Right forelimb (tissue), 1 donor: ENCODE measurements around the gene PYGO2.
"Not testable (repeated sequence)": the region's sequence is repeated elsewhere in the genome, so short reads cannot be mapped to it uniquely, and the experiment has no call there.

Experiments used
- DNase-seq: peaks from one replicate; pipeline ENCODE4 v3.0.0-alpha.2; 2018

Gene PYGO2

DNA sequence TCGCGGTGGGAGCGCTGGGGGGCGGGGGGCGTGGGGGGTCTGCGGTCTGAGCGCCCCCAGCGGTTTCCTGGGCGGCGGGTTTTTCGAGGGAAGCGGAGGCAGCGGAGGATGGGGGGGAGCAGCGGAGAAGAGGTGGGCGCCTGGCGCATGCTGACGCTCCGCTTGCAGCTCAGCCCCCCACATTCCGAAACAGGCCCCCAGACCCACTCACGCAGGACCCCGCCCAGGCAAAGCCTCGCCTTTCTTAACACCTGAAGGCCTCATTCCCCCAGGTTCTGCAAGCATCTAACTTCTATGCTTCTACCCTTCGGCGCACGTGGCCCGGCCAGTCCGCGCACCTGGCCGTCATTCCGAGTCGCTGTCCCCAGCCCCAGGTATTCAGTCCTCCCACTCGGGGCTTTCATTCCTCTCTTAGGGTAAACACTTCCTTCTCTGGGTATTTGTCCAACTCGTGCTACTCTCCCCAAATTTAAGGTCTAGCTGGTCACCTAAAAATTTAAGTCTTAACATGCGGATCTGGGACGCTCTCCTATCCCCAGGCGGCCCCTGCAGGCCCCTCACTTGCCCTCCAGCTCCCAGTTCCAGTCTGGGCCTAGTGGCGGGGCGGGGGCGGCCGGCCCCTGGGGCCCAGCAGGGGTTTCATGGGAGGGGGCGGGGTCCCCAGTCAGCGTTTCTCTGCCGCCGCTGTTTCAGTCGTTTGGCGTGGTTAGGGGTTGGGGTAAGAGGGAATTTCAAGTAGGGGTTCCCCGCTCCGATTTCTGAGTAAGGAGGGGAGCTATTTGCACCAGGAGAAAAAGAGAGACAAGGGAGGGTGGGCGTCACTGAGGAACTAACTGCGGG is 38.2 kb upstream of the PYGO2 start:
- DNase-seq: no peak

DNA sequence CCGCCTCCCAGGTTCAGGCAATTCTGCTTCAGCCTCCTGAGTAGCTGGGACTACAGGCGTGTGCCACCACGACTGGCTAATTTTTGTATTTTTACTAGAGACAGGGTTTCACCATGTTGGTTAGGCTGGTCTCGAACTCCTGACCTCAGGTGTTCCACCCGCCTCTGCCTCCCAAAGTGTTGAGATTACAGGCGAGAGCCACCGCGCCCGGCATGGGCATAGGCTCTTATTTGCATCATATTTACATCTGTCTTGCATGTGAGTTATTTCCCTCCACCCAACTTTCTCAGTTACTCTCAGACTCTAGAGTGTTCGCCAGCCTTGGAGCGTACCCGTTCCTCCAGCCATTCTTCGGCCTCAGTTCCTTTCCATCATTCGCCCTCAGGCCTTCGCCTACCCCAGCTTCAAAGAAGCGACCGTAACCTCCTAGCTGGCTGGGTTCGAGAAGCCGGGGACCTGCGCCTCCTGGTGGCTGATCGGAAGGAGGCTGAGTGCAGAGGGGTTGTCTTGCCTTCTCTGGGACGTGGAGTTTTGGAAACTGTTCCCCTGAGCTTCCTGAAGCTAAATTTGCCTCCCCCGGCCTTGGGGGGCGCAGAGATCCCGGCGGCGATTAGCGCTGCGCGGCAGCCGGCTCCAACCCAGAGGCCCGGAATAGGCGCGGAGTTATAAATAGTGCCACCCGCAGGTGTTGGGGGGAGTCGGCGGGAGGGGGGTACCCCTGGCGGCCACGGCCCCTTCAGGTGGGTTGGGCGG is 37.4 kb upstream of the PYGO2 start:
- peak; percentile 85 for DNase-seq

- DNase-seq: no peak
Observed at GRCh38 chr1:154998201-154998780, 36.7 kb upstream of the PYGO2 start.

GRCh38 chr1:154996966-154997701 is 35.6 kb upstream of the PYGO2 start:
- no peak for DNase-seq

GRCh38 chr1:154995301-154995983 is 33.9 kb upstream of the PYGO2 start:
- DNase-seq: not testable (repeated sequence)

DNA sequence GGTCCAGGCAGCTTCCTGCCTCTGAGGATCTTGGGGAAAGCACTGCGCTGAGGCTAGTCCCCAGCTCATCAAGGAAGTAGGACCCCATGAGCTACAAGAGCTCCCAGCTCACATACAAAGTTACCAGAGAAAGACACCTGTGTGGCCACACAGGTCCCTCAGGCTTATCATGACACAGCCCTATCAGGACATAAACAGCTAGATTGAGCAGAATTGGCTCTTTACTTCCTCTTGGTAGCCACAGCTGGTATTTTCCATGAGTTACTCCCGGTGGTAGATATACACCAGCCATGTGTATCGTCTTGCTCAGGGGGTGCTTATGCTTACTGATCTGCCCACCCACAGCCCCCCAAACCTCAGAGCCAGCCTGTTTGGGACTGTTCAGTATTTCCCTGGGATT is 33.0 kb upstream of the PYGO2 start:
- no peak for DNase-seq

- no peak for DNase-seq
Observed at GRCh38 chr1:154994269-154994587, 32.6 kb upstream of the PYGO2 start.

DNA sequence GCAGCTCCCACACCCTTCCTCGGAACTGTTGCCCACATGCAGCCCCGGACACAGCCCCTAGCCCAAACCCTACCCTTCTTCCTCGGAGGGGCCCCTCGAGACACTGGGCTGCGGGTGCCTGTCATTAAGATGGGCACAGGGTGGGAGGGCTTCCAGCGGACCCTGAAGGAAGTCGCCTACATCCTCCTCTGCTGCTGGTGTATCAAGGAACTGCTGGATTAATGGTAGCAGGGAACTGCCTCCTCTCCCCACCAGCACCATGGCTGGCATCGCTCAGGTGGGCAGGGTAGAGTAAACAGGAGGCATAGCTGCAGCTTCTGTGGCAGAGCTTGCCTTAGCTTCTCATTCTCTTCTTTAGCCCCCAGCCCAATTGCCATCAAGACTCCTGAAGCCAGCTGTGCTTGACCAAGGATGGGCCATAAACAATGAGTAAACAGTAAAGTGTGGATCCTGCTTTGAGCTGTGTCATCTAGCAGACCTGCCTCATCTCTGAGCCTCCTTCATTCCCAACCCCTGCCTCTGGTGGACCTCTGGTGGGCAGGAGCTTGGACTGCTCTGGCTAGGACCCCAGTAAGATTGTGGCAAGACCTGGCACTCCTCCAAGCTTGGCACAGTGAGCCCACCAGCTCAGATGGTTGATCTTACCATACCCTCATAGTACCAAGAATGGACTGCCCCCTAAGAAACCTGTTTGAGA is 32.1 kb upstream of the PYGO2 start, which contains the start of gene LENEP:
Gene LENEP (plus strand): TSS at position 15 of the 697 bp plus-strand sequence. CDS start 22 bp downstream, at position 37.
- no peak for DNase-seq

DNA sequence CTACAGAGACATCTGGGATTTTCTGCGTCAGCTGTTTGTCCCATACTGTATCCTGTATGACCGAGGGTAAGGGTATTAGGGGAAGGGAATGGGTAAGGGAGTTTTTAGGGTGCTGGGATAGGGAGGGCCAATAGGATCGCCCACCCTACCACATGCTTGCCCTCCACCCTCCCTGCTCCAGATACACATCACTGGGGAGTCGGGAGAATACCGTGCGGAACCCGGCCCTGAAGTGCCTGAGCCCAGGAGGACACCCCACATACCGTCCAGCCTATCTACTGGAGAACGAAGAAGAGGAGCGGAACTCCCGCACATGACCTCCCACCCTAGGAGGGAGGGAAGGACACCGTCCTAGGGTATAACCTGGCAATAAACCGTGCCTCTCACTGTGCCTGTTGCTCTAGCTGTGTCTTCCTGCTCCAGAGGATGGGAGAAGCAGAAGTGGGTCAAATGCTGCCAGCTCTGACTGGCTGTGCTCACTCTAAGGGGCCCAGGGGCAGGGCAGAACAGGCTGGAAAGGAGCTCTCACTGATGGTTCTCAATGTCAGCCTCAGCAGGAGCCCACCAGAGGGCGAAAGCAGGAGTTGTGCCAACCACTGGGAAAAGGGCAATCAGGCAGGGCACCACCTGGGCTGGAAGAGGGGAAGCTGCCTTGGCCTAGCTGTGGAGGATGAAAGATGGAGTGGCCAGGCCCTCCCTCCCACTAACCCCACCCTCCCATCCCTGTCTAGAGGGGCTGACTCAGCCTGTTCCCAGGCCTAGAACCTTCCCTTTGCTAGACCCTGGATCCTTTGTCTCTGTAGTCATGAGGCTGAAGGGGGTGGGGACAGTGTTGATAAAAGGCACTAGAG is 31.4 kb upstream of the PYGO2 start:
- DNase-seq: no peak

DNA sequence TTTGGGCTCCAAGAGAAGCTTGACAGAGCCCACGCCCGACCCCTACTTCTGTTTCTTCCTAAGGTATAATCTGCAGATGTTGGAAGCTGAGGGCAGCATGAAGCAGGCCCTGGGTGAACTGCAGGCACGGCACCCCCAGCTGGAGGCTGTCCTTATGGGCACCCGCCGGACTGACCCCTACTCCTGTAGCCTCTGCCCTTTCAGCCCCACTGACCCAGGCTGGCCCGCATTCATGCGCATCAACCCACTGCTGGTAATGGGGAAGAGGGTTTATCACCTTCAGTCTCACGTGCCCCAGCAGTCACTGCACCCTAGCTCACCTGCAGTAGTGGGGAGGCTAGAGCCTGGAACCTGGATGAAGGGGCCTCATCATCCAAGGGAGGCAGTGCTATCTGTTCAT is 28.7 kb upstream of the PYGO2 start:
- no peak for DNase-seq

GRCh38 chr1:154989195-154989860 is 27.7 kb upstream of the PYGO2 start:
- no peak for DNase-seq

- DNase-seq: no peak
Observed at GRCh38 chr1:154988058-154988954, 26.7 kb upstream of the PYGO2 start.

GRCh38 chr1:154987326-154987725 is 25.7 kb upstream of the PYGO2 start:
- no peak for DNase-seq

GRCh38 chr1:154986736-154987135 is 25.2 kb upstream of the PYGO2 start:
- not testable (repeated sequence) for DNase-seq

DNA sequence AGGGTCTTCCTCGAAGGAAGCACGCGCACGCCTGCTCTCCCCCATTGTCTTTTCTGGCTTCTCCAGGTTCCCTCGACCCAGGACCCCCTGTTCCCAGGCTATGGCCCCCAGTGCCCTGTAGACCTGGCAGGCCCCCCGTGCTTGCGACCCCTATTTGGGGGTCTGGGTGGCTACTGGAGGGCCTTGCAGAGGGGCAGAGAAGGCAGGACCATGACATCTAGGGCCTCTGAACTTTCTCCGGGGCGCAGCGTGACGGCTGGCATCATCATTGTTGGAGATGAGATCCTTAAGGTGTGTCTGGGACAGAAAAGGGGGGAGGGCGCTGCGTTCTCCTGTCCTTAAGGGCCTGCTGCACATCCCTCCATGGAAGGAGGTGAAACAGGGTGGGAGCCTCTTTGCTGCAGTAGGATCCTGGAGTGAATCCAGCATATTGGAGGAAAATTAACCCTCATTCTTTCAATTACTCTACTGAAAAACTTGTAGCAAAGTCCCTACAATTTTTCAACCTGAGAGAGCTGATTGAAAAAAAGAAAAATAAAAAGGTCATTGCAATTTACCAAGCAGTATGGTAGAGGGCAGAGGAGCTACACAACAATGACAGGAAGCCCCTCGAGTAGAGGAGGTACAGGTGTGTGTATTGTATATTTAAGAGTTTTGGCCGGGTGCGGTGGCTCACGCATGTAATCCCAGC is 22.3 kb upstream of the PYGO2 start:
- DNase-seq: no peak

GRCh38 chr1:154982897-154983648 is 21.5 kb upstream of the PYGO2 start, which contains the start of gene FLAD1:
FLAD1 (plus strand) TSS chr1:154983344; CDS start chr1:154983695, 351 bp downstream.
- peak; percentile 94 for DNase-seq

DNA sequence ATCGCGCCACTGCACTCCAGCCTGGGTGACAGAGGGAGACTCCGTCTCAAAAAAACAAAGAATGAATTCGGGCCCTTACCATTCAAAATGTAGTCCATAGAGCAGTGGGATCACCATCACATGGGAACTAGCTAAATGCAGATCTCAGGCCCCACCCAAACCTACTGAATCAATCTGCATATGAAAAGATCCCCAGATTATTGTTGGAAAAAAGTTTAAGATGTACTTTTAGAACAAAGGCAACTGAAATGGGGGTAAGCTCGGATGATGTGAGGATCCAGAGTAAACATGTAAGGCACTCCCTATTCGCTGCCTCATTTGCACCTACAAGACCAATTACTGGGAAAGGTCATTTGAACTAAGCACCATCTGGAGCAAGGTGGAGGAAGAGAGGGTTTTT is 20.8 kb upstream of the PYGO2 start:
- DNase-seq: no peak

GRCh38 chr1:154978360-154978759 is 16.8 kb upstream of the PYGO2 start:
- no peak for DNase-seq
